ENCODE measurements around the gene SLC5A10.

SLC5A10 gene

DNA sequence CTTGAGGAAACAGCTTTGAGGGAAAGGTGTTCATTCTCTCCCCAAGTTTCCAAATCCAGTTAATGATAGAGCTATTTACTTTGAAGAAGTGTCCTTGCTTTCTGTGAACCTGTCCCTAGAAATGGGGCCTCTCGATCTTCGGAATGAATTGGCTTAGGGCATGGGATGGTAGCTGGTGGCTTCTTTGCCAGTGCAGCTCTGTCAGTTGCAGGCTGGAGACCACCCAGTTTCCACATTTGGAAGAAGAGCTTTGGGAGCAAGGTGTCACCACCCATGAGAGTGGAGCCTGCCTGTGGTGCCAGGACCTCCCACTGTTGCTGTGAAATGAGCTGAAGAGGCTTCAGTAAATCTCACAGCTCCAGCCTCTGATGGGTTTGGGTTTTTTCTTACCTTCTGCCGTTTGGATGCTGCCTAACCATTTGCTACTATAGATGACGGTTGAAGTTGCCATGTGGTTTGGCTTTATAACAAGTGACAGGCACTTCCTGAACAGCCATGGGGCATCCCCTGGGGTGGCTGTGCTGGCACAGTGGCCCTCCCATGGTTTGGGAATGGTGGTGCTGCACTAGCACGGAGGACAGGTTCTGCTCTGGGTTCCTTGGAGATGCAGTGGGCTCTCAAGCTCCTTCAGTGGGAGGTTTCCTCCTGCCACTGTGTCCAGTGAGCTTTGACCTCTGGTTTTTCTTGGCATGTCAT is 19.5 kb upstream of the SLC5A10 start:
- no peak overlapping the region for H3K27ac ChIP-seq
- TF ChIP-seq, protein P1, sequence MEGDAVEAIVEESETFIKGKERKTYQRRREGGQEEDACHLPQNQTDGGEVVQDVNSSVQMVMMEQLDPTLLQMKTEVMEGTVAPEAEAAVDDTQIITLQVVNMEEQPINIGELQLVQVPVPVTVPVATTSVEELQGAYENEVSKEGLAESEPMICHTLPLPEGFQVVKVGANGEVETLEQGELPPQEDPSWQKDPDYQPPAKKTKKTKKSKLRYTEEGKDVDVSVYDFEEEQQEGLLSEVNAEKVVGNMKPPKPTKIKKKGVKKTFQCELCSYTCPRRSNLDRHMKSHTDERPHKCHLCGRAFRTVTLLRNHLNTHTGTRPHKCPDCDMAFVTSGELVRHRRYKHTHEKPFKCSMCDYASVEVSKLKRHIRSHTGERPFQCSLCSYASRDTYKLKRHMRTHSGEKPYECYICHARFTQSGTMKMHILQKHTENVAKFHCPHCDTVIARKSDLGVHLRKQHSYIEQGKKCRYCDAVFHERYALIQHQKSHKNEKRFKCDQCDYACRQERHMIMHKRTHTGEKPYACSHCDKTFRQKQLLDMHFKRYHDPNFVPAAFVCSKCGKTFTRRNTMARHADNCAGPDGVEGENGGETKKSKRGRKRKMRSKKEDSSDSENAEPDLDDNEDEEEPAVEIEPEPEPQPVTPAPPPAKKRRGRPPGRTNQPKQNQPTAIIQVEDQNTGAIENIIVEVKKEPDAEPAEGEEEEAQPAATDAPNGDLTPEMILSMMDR (conservative IDR thresholded peaks at IDR 0.05): no peak
- TF ChIP-seq ZFX (IDR thresholded peaks at IDR 0.05): no peak

DNA sequence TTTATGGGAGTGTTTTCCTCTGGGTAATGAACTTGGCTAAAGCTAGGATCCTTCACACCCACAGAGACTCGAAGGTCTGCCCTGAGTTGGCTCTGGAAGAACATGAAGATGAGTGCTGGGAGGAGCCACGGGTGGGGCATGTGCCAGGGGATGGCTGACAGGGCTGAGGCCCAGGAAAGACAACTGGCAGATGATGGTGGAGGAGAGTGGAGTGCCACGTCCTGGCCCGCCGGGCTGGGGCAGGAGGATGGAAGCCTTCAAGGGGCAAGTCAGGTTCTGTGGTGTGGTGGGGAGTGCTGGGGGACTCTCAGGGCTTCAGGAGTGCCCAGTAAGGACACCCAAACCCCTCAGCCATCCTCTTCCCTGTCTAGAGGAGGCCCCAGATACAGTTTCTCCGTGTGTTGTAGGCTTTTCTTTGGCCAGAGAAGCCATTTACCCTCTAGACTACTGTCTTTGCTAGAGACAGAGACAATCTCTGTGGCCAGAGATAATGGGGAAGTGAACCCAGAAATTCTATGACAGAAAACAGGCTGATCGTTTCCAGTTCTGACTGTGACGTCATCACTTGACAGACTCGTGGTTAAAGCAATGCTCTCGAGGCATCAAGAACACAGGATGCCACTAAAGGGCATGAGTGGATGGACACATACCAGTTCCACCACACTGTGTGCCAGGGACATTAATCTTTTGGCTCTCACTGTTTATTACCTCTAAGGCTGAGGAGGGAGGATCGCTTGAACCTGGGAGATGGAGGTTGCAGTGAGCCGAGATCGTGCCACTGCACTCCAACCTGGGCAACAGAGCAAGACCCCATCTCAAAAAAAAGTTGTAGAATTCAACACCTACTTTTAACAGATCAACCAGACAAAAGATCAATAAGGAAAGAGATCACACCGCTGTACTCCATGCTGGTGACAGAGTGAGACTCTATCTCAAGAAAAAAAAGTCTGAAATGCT is 18.6 kb upstream of the SLC5A10 start:
- no peak for TF ChIP-seq ZFX (IDR thresholded peaks at IDR 0.05)
- TF ChIP-seq, protein P1 (conservative IDR thresholded peaks at IDR 0.05): no peak
- H3K27ac ChIP-seq: no peak overlapping the region

DNA sequence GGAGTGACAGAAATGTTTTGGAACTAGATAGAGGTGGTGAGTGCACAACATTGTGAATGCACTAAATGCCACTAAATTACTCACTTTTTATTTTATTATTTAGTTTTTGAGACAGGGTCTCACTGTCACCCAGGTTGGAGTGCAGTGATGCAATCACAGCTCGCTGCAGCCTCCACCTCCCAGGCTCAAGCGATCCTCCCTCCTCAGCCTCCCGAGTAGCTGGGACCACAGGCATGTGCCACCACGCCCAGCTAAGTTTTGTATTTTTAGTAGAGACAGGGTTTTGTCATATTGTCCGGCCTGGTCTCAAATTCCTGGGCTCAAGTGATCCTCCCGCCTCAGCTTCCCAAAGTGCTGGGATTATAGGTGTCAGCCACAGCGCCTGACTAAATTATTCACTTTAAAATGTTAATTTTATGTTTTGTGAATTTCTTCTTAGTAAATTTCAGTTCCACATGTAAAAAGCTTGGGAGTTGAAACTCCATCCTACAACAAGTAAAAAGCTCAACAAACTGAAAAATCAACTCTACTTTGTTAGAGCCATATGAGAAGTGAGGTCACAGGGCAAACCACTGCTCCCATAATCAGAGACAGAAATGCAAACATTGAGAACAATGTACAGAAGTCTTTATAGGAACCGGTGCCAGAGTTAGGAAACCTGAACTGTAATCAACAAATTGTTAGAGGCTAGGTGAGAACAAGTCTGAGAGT is 13.8 kb upstream of the SLC5A10 start:
- TF ChIP-seq, protein P1 (conservative IDR thresholded peaks at IDR 0.05): no peak
- TF ChIP-seq ZFX (IDR thresholded peaks at IDR 0.05): no peak
- H3K27ac ChIP-seq: no peak overlapping the region

DNA sequence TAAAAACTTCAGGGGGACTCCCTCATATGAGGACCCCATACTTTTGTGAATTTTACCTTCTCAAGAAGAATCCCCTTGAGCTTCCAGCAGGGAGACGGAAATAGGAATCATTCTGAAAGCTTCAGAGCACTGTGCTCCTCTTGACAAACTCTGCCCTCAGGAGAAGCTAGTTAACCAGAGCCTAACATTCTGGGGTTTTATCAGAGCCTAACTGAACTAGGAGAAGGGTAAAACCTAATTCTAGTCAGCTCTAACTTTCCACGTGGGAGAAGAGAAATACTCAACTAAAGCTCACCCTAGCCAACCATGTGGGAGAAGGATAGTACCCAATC is 13.3 kb upstream of the SLC5A10 start:
- TF ChIP-seq ZFX (IDR thresholded peaks at IDR 0.05): no peak
- TF ChIP-seq, protein P1 (conservative IDR thresholded peaks at IDR 0.05): no peak
- H3K27ac ChIP-seq: no peak overlapping the region

DNA sequence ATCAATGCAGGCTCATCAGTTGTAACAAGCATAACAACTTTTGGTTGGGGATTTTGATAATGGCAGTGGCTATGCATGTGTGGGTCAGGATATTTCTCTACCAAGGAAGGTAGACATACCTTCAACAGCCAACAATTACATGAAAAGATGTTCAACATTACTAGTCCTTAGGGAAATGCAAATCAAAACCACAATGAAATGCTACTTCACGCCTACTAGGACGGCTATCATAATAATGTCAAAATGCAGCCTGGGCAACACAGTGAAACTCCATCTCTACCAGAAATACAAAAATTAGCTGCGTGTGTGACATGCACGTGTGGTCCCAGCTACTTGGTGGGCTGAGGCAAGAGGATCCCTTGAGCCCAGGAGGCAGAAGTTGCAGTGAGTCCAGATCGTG is 7.3 kb upstream of the SLC5A10 start:
- H3K27ac ChIP-seq: no peak overlapping the region
- no peak for TF ChIP-seq ZFX (IDR thresholded peaks at IDR 0.05)
- TF ChIP-seq, protein P1 (conservative IDR thresholded peaks at IDR 0.05): no peak

DNA sequence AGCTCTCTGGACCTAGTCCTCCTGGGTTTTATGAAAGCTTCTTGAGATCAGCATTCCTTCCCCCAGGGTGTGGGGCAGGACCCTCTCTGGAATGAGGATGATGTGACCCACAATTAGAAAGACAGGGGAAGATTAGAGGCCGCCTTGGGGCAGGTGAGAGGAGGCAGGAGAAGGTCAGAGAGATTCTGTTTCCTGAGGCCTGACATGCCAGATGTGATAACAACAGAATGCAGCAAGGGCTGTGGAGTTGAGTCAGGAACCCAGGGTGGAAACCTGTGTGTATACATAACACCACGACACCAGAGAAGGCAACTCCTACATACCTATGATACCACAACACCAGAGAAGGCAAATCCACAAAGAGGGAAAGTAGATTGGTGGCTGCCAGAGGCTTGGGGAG is 5.4 kb upstream of the SLC5A10 start:
- no peak overlapping the region for H3K27ac ChIP-seq

More for the DNA sequence above, 5.4 kb upstream of the SLC5A10 start:
- TF ChIP-seq ZFX (IDR thresholded peaks at IDR 0.05): no peak
- TF ChIP-seq, protein P1 (conservative IDR thresholded peaks at IDR 0.05): no peak

All from C4-2B (cell line).